NOMO-1 treated with DMSO at 0.1 percent for 48 hours (cell line): Measurements from ENCODE around the gene CLEC10A.
"Not testable (repeated sequence)": the region's sequence is repeated elsewhere in the genome, so short reads cannot be mapped to it uniquely, and the experiment has no call there.

Experiments used
- DNase-seq: peaks from one replicate; lab custom pipeline; 2025; ENCODE audit not compliant: unreplicated experiment; lab: John Stamatoyannopoulos, UW

CLEC10A gene

GRCh38 chr17:7079581-7080455 is at the start of gene CLEC10A:
CLEC10A (minus strand) TSS chr17:7080251; CDS start chr17:7078812, 1,439 bp downstream.
- DNase-seq: peak; percentile 23

- no peak for DNase-seq
Observed at GRCh38 chr17:7129311-7129710, 49.3 kb upstream of the CLEC10A start.

DNA sequence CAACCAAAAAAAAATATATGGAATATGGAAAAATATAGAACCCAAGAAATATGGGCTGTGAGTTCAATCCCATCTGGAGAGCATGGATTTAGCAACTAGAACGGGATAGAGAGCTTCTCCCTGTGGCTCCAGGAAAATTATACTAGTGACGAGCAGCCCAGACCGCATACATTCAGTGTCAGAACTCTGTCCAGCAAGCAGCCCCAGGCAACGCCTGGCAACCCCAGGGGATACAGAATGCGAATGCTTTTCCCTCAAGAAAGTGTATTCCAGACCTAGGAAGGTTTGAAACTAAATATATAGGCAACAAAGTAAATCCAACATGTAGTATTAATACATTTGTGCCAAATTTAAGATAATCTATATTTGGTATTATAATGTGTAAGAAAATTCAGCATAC is 48.1 kb upstream of the CLEC10A start:
- no peak for DNase-seq

- DNase-seq: not testable (repeated sequence)
Observed at GRCh38 chr17:7127501-7127900, 47.5 kb upstream of the CLEC10A start.

- not testable (repeated sequence) for DNase-seq
Observed at GRCh38 chr17:7126386-7126785, 46.3 kb upstream of the CLEC10A start.

- no peak for DNase-seq
Observed at GRCh38 chr17:7124923-7125322, 44.9 kb upstream of the CLEC10A start.

DNA sequence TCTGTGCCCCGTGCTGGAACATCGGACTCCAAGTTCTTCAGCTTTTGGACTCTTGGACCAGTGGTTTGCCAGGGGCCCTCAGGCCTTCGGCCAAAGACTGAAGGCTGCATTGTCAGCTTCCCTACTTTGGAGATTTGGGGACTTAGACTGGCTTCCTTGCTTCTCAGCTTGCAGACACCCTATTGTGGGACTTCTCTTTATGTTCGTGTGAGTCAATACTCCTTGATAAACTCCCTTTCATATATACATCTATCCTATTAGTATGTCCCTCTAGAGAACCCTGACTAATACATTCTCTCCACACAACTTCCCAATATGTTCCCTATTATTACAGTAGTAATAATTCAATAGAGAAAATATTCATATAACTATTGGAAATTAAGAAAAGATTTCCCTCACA is 43.8 kb upstream of the CLEC10A start:
- no peak for DNase-seq

DNA sequence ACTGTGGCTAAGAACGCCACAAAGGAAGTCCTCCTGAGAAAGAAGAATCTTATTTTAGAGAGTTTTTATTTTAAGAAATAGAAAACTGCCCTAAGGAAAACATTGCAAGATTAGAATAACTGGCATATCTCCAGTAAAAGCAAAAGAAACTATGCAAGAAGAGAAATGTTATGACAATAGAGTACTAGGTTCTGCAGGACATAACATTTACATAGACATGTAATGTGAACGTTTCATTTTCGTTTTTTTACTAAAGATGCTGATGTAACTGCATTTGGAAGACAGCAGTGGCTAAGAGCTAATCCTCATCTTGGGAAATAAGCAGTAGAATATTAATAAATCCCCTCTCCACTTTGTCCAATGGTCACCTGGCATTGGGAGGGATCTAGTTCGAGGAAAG is 42.3 kb upstream of the CLEC10A start:
- no peak for DNase-seq

GRCh38 chr17:7120635-7121034 is 40.6 kb upstream of the CLEC10A start:
- peak; percentile 91 for DNase-seq

GRCh38 chr17:7120123-7120522 is 40.1 kb upstream of the CLEC10A start:
- DNase-seq: no peak

DNA sequence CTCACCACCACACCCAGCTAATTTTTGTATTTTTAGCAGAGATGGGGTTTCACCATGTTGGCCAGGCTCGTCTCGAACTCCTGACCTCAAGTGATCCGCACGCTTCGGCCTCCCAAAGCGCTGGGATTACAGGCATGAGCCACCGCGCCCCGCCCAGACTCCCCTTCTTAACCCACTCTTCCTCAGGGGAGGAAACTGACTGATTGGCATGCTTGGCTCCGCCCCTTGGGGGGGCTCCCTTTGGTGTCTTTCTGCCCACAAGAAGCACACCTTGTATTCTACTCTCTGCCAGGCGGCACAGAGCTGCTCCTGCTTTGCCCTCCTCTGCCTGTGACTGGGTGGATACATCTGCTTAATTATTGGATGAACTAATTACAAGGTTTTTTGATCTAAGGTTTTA is 39.3 kb upstream of the CLEC10A start:
- DNase-seq: no peak

DNA sequence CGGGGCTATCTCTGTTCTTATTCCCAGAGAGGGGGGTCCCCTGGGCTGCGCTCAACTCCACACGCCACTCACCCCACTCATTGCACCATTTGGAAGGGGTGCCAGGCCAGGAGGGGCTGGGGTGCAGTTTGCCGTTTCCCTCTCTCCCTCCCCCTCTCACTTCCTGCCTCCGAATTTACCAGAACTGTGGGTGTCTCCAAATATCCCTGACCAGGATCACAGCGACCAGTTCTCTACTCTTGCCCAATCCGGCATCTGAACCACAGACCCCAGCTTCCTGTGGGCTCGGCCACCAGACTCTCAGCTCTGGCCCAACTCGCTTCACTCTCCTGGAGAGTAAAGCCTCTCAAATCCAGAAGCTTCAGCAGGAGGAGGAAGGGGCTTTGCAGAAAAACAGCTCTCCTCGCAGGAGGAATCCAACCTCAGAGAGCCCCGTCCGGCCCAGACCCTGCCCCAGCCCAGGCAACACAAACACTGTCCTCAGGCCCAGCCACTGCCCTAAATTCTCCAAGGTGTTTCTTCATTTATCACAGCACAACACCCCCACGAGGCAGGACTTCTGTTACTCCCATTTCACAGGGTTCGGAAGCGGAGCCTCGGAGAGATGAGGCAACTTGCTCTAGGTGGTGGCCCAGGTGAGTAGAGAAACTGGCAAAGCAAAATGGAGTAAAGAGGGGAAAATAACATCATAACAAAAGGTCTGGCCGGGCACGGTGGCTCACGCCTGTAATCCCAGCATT is 35.0 kb upstream of the CLEC10A start:
- peak; percentile 94 for DNase-seq

DNA sequence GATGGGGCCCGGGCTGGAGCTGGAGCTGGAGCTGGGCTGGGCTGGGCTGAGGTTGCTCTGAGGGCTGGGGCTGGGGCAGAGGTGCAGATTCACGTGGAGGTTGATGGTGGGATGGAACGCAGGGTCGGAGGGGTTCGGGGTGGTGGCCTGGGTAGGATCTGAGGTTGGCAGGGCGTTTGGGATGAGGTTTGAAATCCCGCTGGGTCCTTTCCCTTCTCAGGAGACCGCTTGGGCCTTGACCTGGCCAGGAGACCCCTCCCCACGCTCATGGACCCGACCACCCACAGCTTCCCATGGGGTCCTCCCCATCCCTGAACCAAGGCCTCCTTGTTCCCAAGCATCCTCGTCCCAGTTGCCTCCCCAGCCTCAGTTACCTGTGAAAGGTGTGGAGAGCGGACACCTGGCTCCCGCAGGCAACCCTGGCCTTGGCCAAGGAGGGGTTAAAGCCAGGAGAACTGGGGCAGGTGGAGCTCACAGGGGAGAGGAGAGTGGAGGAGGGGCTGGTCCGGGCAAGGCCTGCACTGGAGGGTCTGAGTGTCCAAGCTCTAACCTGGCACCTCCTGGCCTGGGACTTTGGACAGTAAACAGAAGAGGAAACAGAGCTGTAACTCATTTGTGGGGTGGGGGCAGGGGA is 34.3 kb upstream of the CLEC10A start, which contains the start of gene ASGR2:
Gene ASGR2, minus strand, starts transcription at position 582 of the 634 bp plus-strand sequence. CDS start 582 bp downstream, outside the sequence.
- no peak for DNase-seq

DNA sequence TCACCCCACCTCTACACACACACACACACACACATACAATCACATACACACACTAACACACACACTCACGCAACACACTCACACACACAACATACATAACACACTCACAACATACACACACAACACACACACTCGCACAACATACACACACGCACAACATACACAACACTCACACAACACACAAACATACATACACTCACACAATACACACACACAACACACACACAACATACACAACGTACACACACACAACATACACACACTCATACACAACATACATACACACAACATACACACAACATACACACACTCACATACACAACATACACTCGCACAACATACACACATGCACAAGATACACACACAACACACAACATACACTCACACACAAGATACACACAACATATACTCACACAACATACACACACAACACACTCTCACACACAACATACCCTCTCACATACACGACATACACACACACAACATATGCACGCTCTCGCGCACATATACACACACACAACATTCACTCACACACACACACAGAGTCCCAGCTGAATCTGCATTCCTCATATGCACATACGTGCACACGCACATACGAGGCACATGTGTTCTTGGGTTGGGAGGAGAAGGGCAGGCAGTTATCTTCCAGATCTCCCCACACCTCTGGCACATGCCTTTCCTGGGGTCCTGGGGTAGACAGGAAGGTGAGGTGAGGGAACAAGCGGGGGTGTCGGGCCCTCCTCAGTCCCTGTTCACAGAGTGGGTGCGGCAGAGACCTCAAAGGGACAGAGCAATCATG is 33.4 kb upstream of the CLEC10A start:
- no peak for DNase-seq

DNA sequence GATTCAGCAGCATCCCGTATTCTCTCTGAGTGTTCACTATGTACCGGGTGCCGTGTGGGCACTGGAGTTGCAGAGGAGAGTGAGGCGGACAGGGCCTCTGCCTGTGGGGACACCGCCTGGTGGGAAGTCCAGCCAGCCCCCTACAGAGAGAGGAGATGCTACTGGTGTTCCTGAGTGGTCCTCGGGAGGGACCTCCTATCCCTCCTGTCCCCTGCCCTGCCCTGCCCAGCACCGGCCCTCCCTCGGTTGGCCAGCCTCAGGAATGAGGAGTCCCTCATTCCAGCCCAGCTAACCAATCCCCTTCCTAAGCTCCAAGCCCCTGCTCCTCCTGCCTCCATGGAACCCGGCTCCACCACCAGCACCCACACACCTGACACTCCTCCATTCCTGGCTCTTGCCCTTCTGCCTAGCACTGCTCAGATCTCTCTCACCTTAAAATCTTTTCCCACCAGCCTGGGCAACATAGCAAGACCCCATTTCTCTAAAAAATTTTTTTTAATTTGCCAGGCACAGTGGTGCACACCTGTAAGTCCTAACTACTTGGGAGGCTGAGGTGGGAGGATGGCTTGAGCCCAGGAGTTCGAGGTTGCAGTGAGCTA is 32.6 kb upstream of the CLEC10A start:
- DNase-seq: no peak

GRCh38 chr17:7111784-7112509 is 31.9 kb upstream of the CLEC10A start:
- DNase-seq: no peak

GRCh38 chr17:7110617-7111306 is 30.7 kb upstream of the CLEC10A start:
- no peak for DNase-seq

DNA sequence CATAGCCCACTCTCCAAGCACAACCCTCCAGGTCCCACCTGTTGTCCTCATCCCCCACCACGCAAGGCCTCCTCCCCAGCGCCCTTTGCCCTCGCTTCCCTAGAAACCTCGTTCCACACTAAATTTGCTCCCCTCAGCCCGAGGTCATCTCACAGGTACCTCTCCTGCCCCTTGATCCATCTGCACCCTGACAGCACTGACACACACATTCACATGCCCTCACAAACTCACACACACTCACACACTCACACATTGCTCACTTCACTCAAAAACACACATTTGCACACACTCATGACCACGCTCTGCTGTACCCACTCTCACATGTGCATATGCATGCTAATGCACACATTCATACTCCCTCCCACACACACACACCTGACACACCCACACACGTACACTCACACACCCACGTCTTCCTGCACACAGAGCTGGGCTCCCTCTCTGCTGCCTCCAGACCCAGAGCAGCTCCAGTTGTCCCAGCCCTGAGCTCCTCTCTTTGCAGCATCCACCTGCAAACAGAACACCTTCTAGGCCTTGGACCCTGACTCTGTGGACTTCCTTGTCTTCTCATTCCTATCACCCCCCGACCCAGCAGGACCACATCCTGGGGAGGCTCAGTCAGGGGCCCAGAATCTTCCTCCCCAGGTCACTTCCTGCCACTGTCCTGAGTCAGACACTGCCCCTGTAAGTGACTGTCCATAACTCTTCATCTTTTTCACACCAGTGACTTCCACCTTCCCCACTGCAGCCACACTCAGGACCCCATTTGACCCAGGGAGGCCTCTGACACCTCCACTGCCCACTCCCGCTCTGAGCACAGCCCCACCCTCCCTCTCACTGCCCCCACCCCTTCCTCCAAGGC is 29.6 kb upstream of the CLEC10A start:
- DNase-seq: no peak
